Panc1 (cell line): ENCODE results near the gene PPARD.

Experiments used
- CTCF ChIP-seq: fragments of 450-650 bp; IDR thresholded peaks from 2 replicates; pipeline ENCODE4 v1.5.1; 2017; ENCODE audit warnings: mild to moderate bottlenecking
- POLR2AphosphoS5 ChIP-seq: IDR thresholded peaks from 2 replicates; pipeline ENCODE4 v1.6.1; 2012; ENCODE audit warnings: mild to moderate bottlenecking, low read depth, low read length, moderate library complexity
- SIN3A ChIP-seq: IDR thresholded peaks from 2 replicates; pipeline ENCODE4 v1.6.1; 2012; ENCODE audit warnings: low read depth, mild to moderate bottlenecking, low read length, moderate library complexity, borderline replicate concordance; ENCODE audit not compliant: insufficient read depth
- TF ChIP-seq, protein P1 (sequence below), 2 experiments: IDR thresholded peaks; 2 replicates each; pipeline ENCODE4 v1.6.1; 2011 to 2012; ENCODE audit warnings: low read depth in 2 of 2, control low read depth in 1 of 2, low read length in 1 of 2, mild to moderate bottlenecking in 1 of 2, moderate library complexity in 1 of 2; ENCODE audit not compliant: insufficient read depth in 1 of 2

- peak; percentile 99 for TF ChIP-seq CTCF
- TF ChIP-seq SIN3A: peak; percentile 96
- TF ChIP-seq, protein P1, sequence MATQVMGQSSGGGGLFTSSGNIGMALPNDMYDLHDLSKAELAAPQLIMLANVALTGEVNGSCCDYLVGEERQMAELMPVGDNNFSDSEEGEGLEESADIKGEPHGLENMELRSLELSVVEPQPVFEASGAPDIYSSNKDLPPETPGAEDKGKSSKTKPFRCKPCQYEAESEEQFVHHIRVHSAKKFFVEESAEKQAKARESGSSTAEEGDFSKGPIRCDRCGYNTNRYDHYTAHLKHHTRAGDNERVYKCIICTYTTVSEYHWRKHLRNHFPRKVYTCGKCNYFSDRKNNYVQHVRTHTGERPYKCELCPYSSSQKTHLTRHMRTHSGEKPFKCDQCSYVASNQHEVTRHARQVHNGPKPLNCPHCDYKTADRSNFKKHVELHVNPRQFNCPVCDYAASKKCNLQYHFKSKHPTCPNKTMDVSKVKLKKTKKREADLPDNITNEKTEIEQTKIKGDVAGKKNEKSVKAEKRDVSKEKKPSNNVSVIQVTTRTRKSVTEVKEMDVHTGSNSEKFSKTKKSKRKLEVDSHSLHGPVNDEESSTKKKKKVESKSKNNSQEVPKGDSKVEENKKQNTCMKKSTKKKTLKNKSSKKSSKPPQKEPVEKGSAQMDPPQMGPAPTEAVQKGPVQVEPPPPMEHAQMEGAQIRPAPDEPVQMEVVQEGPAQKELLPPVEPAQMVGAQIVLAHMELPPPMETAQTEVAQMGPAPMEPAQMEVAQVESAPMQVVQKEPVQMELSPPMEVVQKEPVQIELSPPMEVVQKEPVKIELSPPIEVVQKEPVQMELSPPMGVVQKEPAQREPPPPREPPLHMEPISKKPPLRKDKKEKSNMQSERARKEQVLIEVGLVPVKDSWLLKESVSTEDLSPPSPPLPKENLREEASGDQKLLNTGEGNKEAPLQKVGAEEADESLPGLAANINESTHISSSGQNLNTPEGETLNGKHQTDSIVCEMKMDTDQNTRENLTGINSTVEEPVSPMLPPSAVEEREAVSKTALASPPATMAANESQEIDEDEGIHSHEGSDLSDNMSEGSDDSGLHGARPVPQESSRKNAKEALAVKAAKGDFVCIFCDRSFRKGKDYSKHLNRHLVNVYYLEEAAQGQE (IDR thresholded peaks at IDR 0.05; ENCODE audit: insufficient read depth in 1 of 2, low read depth in 2 of 2, low read length in 1 of 2): peak in 1 of 2 experiments; percentile 74; a peak in 1 of 4 replicates
- TF ChIP-seq POLR2AphosphoS5: peak; percentile 100
Measured at GRCh38 chr6:35468181-35468979, 126.0 kb downstream of the PPARD start, which contains the start of gene RPL10A.
